GM23338 (cell line): ENCODE results near the gene LCN6.

Experiments used
- ETS1 ChIP-seq: IDR thresholded peaks from 2 replicates; pipeline ENCODE4 v1.6.1; 2016; ENCODE audit warnings: antibody characterized with exemption
- EZH2 ChIP-seq: fragments of 200-600 bp; sonication (generic); IDR thresholded peaks from one replicate; pipeline ENCODE4 v1.8.0; 2017; ENCODE audit warnings: antibody characterized with exemption, mild to moderate bottlenecking, low read depth; ENCODE audit not compliant: unreplicated experiment
- EZH2phosphoT487 ChIP-seq: fragments of 200-600 bp; sonication (generic); IDR thresholded peaks from one replicate; pipeline ENCODE4 v1.8.1; 2018; ENCODE audit warnings: antibody characterized with exemption; ENCODE audit not compliant: unreplicated experiment
- POLR2AphosphoS5 ChIP-seq: IDR thresholded peaks from 2 replicates; pipeline ENCODE4 v1.6.1; 2016; ENCODE audit warnings: antibody characterized with exemption, low read depth
- STAT1 ChIP-seq: IDR thresholded peaks from one replicate; pipeline ENCODE4 v1.6.1; 2016; ENCODE audit warnings: antibody characterized with exemption; ENCODE audit not compliant: unreplicated experiment
- ZNF114 ChIP-seq: fragments of 250-450 bp; sonication (Bioruptor Pico); IDR thresholded peaks from 2 replicates; pipeline ENCODE4 v1.5.0; 2020; ENCODE audit warnings: mild to moderate bottlenecking, moderate library complexity
- TF ChIP-seq, protein P1 (sequence below): IDR thresholded peaks from one replicate; pipeline ENCODE4 v1.6.1; 2018; ENCODE audit warnings: antibody characterized with exemption; ENCODE audit not compliant: unreplicated experiment
- TF ChIP-seq, protein P2 (sequence below), 2 experiments: fragments of 200-600 bp in 1 of 2; sonication (generic) in 1 of 2; conservative IDR thresholded peaks; 2 replicates each; pipeline versions ENCODE4 v1.5.1 to v1.6.1; 2016 to 2017; ENCODE audit warnings: antibody characterized with exemption in 2 of 2, low read depth in 2 of 2, mild to moderate bottlenecking in 2 of 2, moderate library complexity in 1 of 2

- TF ChIP-seq, protein P1, sequence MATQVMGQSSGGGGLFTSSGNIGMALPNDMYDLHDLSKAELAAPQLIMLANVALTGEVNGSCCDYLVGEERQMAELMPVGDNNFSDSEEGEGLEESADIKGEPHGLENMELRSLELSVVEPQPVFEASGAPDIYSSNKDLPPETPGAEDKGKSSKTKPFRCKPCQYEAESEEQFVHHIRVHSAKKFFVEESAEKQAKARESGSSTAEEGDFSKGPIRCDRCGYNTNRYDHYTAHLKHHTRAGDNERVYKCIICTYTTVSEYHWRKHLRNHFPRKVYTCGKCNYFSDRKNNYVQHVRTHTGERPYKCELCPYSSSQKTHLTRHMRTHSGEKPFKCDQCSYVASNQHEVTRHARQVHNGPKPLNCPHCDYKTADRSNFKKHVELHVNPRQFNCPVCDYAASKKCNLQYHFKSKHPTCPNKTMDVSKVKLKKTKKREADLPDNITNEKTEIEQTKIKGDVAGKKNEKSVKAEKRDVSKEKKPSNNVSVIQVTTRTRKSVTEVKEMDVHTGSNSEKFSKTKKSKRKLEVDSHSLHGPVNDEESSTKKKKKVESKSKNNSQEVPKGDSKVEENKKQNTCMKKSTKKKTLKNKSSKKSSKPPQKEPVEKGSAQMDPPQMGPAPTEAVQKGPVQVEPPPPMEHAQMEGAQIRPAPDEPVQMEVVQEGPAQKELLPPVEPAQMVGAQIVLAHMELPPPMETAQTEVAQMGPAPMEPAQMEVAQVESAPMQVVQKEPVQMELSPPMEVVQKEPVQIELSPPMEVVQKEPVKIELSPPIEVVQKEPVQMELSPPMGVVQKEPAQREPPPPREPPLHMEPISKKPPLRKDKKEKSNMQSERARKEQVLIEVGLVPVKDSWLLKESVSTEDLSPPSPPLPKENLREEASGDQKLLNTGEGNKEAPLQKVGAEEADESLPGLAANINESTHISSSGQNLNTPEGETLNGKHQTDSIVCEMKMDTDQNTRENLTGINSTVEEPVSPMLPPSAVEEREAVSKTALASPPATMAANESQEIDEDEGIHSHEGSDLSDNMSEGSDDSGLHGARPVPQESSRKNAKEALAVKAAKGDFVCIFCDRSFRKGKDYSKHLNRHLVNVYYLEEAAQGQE = no peak
- TF ChIP-seq ZNF114 (no peak), EZH2 (no peak), POLR2AphosphoS5 (no peak), EZH2phosphoT487 (no peak), STAT1 (no peak), ETS1 (no peak)
- TF ChIP-seq, protein P2, sequence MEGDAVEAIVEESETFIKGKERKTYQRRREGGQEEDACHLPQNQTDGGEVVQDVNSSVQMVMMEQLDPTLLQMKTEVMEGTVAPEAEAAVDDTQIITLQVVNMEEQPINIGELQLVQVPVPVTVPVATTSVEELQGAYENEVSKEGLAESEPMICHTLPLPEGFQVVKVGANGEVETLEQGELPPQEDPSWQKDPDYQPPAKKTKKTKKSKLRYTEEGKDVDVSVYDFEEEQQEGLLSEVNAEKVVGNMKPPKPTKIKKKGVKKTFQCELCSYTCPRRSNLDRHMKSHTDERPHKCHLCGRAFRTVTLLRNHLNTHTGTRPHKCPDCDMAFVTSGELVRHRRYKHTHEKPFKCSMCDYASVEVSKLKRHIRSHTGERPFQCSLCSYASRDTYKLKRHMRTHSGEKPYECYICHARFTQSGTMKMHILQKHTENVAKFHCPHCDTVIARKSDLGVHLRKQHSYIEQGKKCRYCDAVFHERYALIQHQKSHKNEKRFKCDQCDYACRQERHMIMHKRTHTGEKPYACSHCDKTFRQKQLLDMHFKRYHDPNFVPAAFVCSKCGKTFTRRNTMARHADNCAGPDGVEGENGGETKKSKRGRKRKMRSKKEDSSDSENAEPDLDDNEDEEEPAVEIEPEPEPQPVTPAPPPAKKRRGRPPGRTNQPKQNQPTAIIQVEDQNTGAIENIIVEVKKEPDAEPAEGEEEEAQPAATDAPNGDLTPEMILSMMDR (conservative IDR thresholded peaks at IDR 0.05; ENCODE audit: low read depth in 2 of 2) = no peak
Measured at GRCh38 chr9:136744773-136745172, 3.6 kb downstream of the LCN6 start.
